GM10266 (cell line): ENCODE results near the gene MAP2K7.

Experiments
- DNase-seq: peaks from one replicate; pipeline ENCODE4 v3.0.0; 2012; ENCODE audit errors: extremely low spot score
- CTCF ChIP-seq: IDR thresholded peaks from 2 replicates; pipeline ENCODE4 v1.5.1; 2012; ENCODE audit warnings: mild to moderate bottlenecking, low read depth; ENCODE audit not compliant: control insufficient read depth, insufficient read depth; ENCODE audit errors: missing control alignments

The MAP2K7 gene

GRCh38 chr19:7921302-7921966 lies 17.8 kb downstream of the MAP2K7 start:
- TF ChIP-seq CTCF = no peak
- no peak for DNase-seq

GRCh38 chr19:7921967-7922835 lies 18.5 kb downstream of the MAP2K7 start:
- TF ChIP-seq CTCF = no peak
- no peak for DNase-seq

- no peak for DNase-seq
- TF ChIP-seq CTCF = no peak
Observed at GRCh38 chr19:7922836-7923195, 19.1 kb downstream of the MAP2K7 start.

- no peak for DNase-seq
- TF ChIP-seq CTCF = no peak
Observed at GRCh38 chr19:7923295-7924191, 19.9 kb downstream of the MAP2K7 start.

- no peak for DNase-seq
- TF ChIP-seq CTCF = no peak
Observed at GRCh38 chr19:7924241-7924640, 20.6 kb downstream of the MAP2K7 start.

GRCh38 chr19:7924651-7925170 lies 21.0 kb downstream of the MAP2K7 start:
- no peak for TF ChIP-seq CTCF
- DNase-seq = no peak
